ENCODE data around the gene AMFR.

The AMFR gene

DNA sequence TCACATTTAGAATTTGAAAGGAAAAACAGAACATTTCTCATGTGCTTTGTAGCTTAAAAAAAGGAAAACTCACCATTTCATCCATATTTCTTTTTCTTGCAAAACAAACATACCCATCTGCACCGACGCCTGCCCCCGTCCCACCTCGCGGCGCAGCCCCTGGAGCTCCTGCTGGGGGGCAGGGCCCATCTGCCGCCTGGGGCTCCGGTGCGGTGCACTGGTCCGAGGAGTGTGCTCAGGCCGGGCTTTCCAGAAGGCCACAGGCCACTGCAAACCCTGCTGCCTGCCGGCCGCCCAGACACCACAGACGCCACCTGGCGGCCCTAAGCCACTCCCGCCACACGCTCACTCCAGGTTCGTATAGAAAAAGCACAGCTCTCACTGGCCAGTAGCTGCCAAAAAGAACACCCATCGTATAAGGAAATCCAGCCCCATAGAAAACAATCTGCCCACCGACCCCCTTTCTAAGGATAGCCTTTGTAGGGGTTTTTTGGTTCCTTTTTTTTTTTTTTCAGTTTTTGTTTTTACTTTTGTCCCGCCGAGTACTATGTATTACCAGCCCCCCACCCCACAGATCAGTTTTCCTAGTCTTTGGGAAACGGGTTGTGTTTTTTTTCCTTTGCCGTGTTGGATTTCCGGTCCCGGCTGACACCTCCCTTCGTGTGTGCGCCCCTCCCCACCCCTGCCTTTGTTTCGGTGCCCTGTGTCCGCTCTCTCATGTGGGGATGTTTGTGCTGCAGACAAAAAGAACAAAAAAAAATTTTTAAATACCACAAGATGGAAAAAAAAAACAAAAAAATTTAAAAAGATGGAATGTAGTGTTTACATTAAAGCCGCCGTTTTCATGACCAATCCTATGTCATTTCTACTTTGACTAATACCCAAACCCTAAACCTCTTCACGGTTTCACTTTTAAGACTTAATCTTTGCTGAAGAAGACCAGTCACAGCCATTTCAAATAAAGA, 68.8 kb downstream of the AMFR start (continued):
- TF ChIP-seq ZNF23 (tag by site-specific recombination; IDR thresholded peaks at IDR 0.05; ENCODE audit: borderline replicate concordance) (no peak), ZNF530 (tag by site-specific recombination; IDR thresholded peaks at IDR 0.05; ENCODE audit: low read depth) (no peak), EGR2 (tag by site-specific recombination; IDR thresholded peaks at IDR 0.05; ENCODE audit: low read depth) (no peak), ZNF10 (tag by site-specific recombination; IDR thresholded peaks at IDR 0.05) (no peak; the same call in 1 of the 2 replicates), ZNF223 (tag by site-specific recombination; IDR thresholded peaks at IDR 0.05) (no peak), ZNF701 (tag by site-specific recombination; IDR thresholded peaks at IDR 0.05) (no peak), ZEB2 (tag by site-specific recombination; IDR thresholded peaks at IDR 0.05) (peak; percentile 49), ZFP37 (tag by site-specific recombination; IDR thresholded peaks at IDR 0.05) (no peak), ZNF157 (tag by site-specific recombination; IDR thresholded peaks at IDR 0.05) (no peak), ZNF366 (tag by site-specific recombination; conservative IDR thresholded peaks at IDR 0.05) (no peak), ZNF335 (tag by site-specific recombination; conservative IDR thresholded peaks at IDR 0.05) (peak; percentile 80), ZNF155 (tag by site-specific recombination; IDR thresholded peaks at IDR 0.05) (no peak), ZNF791 (tag by site-specific recombination; IDR thresholded peaks at IDR 0.05) (no peak), REPIN1 (tag by site-specific recombination; IDR thresholded peaks at IDR 0.05; ENCODE audit: low read depth) (no peak), SP3 (tag by site-specific recombination; IDR thresholded peaks at IDR 0.05) (peak; percentile 41; the same call in 1 of the 2 replicates), ZNF132 (tag by site-specific recombination; IDR thresholded peaks at IDR 0.05; ENCODE audit: borderline replicate concordance) (no peak), ZNF776 (tag by site-specific recombination; IDR thresholded peaks at IDR 0.05; ENCODE audit: borderline replicate concordance) (no peak), ZNF292 (tag by site-specific recombination; IDR thresholded peaks at IDR 0.05; ENCODE audit: borderline replicate concordance, low read depth) (no peak)
- TF ChIP-seq, protein P1, sequence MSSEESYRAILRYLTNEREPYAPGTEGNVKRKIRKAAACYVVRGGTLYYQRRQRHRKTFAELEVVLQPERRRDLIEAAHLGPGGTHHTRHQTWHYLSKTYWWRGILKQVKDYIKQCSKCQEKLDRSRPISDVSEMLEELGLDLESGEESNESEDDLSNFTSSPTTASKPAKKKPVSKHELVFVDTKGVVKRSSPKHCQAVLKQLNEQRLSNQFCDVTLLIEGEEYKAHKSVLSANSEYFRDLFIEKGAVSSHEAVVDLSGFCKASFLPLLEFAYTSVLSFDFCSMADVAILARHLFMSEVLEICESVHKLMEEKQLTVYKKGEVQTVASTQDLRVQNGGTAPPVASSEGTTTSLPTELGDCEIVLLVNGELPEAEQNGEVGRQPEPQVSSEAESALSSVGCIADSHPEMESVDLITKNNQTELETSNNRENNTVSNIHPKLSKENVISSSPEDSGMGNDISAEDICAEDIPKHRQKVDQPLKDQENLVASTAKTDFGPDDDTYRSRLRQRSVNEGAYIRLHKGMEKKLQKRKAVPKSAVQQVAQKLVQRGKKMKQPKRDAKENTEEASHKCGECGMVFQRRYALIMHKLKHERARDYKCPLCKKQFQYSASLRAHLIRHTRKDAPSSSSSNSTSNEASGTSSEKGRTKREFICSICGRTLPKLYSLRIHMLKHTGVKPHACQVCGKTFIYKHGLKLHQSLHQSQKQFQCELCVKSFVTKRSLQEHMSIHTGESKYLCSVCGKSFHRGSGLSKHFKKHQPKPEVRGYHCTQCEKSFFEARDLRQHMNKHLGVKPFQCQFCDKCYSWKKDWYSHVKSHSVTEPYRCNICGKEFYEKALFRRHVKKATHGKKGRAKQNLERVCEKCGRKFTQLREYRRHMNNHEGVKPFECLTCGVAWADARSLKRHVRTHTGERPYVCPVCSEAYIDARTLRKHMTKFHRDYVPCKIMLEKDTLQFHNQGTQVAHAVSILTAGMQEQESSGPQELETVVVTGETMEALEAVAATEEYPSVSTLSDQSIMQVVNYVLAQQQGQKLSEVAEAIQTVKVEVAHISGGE (tag by site-specific recombination; conservative IDR thresholded peaks at IDR 0.05; ENCODE audit: low read depth) = peak; percentile 50
- TF ChIP-seq, protein P2, sequence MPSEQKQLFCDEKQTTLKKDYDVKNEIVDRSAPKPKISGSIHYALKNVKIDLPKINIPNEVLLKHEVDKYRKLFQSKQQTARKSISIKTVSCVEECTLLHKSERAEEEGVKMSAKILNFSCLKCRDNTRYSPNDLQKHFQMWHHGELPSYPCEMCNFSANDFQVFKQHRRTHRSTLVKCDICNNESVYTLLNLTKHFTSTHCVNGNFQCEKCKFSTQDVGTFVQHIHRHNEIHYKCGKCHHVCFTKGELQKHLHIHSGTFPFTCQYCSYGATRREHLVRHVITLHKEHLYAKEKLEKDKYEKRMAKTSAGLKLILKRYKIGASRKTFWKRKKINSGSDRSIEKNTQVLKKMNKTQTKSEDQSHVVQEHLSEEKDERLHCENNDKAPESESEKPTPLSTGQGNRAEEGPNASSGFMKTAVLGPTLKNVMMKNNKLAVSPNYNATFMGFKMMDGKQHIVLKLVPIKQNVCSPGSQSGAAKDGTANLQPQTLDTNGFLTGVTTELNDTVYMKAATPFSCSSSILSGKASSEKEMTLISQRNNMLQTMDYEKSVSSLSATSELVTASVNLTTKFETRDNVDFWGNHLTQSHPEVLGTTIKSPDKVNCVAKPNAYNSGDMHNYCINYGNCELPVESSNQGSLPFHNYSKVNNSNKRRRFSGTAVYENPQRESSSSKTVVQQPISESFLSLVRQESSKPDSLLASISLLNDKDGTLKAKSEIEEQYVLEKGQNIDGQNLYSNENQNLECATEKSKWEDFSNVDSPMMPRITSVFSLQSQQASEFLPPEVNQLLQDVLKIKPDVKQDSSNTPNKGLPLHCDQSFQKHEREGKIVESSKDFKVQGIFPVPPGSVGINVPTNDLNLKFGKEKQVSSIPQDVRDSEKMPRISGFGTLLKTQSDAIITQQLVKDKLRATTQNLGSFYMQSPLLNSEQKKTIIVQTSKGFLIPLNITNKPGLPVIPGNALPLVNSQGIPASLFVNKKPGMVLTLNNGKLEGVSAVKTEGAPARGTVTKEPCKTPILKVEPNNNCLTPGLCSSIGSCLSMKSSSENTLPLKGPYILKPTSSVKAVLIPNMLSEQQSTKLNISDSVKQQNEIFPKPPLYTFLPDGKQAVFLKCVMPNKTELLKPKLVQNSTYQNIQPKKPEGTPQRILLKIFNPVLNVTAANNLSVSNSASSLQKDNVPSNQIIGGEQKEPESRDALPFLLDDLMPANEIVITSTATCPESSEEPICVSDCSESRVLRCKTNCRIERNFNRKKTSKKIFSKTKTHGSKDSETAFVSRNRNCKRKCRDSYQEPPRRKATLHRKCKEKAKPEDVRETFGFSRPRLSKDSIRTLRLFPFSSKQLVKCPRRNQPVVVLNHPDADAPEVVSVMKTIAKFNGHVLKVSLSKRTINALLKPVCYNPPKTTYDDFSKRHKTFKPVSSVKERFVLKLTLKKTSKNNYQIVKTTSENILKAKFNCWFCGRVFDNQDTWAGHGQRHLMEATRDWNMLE (tag by site-specific recombination; conservative IDR thresholded peaks at IDR 0.05; ENCODE audit: low read depth) = no peak
- TF ChIP-seq, protein P3, sequence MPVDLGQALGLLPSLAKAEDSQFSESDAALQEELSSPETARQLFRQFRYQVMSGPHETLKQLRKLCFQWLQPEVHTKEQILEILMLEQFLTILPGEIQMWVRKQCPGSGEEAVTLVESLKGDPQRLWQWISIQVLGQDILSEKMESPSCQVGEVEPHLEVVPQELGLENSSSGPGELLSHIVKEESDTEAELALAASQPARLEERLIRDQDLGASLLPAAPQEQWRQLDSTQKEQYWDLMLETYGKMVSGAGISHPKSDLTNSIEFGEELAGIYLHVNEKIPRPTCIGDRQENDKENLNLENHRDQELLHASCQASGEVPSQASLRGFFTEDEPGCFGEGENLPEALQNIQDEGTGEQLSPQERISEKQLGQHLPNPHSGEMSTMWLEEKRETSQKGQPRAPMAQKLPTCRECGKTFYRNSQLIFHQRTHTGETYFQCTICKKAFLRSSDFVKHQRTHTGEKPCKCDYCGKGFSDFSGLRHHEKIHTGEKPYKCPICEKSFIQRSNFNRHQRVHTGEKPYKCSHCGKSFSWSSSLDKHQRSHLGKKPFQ (tag by site-specific recombination; IDR thresholded peaks at IDR 0.05) = no peak
- TF ChIP-seq, protein P4, sequence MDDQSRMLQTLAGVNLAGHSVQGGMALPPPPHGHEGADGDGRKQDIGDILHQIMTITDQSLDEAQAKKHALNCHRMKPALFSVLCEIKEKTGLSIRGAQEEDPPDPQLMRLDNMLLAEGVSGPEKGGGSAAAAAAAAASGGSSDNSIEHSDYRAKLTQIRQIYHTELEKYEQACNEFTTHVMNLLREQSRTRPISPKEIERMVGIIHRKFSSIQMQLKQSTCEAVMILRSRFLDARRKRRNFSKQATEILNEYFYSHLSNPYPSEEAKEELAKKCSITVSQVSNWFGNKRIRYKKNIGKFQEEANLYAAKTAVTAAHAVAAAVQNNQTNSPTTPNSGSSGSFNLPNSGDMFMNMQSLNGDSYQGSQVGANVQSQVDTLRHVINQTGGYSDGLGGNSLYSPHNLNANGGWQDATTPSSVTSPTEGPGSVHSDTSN (CRISPR knock-in tag; IDR thresholded peaks at IDR 0.05) = no peak
- TF ChIP-seq, protein P5, sequence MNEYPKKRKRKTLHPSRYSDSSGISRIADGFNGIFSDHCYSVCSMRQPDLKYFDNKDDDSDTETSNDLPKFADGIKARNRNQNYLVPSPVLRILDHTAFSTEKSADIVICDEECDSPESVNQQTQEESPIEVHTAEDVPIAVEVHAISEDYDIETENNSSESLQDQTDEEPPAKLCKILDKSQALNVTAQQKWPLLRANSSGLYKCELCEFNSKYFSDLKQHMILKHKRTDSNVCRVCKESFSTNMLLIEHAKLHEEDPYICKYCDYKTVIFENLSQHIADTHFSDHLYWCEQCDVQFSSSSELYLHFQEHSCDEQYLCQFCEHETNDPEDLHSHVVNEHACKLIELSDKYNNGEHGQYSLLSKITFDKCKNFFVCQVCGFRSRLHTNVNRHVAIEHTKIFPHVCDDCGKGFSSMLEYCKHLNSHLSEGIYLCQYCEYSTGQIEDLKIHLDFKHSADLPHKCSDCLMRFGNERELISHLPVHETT (tag by site-specific recombination; IDR thresholded peaks at IDR 0.05) = no peak; the same call in 1 of the 2 replicates
- TF ChIP-seq, protein P6, sequence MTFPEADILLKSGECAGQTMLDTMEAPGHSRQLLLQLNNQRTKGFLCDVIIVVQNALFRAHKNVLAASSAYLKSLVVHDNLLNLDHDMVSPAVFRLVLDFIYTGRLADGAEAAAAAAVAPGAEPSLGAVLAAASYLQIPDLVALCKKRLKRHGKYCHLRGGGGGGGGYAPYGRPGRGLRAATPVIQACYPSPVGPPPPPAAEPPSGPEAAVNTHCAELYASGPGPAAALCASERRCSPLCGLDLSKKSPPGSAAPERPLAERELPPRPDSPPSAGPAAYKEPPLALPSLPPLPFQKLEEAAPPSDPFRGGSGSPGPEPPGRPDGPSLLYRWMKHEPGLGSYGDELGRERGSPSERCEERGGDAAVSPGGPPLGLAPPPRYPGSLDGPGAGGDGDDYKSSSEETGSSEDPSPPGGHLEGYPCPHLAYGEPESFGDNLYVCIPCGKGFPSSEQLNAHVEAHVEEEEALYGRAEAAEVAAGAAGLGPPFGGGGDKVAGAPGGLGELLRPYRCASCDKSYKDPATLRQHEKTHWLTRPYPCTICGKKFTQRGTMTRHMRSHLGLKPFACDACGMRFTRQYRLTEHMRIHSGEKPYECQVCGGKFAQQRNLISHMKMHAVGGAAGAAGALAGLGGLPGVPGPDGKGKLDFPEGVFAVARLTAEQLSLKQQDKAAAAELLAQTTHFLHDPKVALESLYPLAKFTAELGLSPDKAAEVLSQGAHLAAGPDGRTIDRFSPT (tag by site-specific recombination; IDR thresholded peaks at IDR 0.05) = no peak
